Mononuclear cell (primary cell): ENCODE data around the gene SOWAHB. TPM values are rescaled to one million over a fixed set of nuclear protein-coding genes. Genes with fewer than 3 reads are reported as not detected.
"Not testable (repeated sequence)": the region's sequence is repeated elsewhere in the genome, so short reads cannot be mapped to it uniquely, and the experiment has no call there.

Experiments used
- H3K27me3 ChIP-seq: 2 replicates; pipeline ENCODE4 v1.6.0; 2011; ENCODE audit warnings: low read length, control low read depth; ENCODE audit not compliant: insufficient read depth
- H3K4me1 ChIP-seq: 2 replicates; pipeline ENCODE4 v1.5.1; 2011; ENCODE audit warnings: mild to moderate bottlenecking, low read length, control low read depth; ENCODE audit not compliant: insufficient read depth
- H3K4me3 ChIP-seq: 2 replicates; pipeline ENCODE4 v1.5.1; 2011; ENCODE audit warnings: mild to moderate bottlenecking, low read length, moderate library complexity
- H3K9me3 ChIP-seq: 2 replicates; pipeline ENCODE4 v1.5.1; 2011; ENCODE audit warnings: low read depth, mild to moderate bottlenecking, control low read depth, low read length
- total RNA-seq: library from RNA; depleted of rRNA; stranded (reverse); fragments of >200 nt; gene quantifications from one replicate; pipeline ENCODE4 v1.2.3, GENCODE V29; 2012

The SOWAHB gene
- total RNA-seq, 1 donor, result not detected

- H3K27me3 ChIP-seq, result peaks cover 3% of the 10 kb centered on the region
- H3K4me1 ChIP-seq, result no peaks in the 10 kb centered on the region
- H3K4me3 ChIP-seq, result no peak overlapping the region
- H3K9me3 ChIP-seq, result no peaks in the 10 kb centered on the region
Measured at GRCh38 chr4:76881375-76881774, 16.6 kb downstream of the SOWAHB start.

GRCh38 chr4:76879731-76880364 lies 18.1 kb downstream of the SOWAHB start:
- Histone ChIP-seq H3K9me3 (no peaks in the 10 kb centered on the region), H3K27me3 (peaks cover 3% of the 10 kb centered on the region), H3K4me1 (no peaks in the 10 kb centered on the region), H3K4me3 (no peak overlapping the region)

DNA sequence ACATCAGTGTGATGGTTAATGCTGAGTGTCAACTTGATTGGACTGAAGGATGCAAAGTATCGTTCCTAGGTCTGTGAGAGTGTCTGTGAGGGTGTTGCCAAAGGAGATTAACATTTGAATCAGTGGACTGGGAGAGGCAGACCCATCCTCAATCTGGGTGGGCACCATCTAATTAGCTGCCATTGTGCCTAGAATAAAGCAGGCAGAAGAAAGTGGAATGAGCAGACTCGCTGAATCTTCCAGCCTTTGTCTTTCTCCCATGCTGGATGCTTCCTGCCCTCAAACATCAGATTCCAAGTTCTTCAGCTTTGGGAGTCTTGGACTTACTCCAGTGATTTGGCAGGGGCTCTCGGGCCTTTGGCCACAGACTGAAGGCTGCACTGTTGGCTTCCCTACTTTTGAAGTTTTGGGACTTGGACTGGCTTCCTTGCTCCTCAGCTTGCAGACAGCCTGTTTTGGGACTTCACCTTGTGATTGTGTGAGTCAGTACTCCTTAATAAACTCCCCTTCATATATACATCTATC lies 19.2 kb downstream of the SOWAHB start:
- not testable (repeated sequence) for H3K9me3 ChIP-seq, H3K4me1 ChIP-seq, H3K27me3 ChIP-seq, H3K4me3 ChIP-seq

DNA sequence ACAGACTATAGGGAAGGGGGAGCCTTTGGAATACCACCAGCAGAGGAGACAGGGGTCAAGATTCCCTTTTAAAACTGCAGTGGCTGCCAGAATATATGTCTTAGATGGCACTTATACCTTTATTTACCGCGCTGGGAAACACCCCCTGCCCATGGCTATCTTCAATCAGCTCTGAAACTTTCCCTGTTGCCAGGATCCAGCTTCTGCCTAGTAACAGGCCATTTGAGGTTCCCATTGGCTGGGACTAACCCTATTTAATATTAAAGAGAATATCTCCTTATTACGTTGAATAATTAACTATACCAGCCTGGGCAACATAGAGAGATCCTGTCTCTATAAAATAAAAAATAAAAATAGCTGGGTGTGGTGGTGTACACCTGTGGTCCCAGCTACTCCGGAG lies 23.8 kb downstream of the SOWAHB start:
- Histone ChIP-seq H3K27me3 (peaks cover 3% of the 10 kb centered on the region), H3K9me3 (no peaks in the 10 kb centered on the region), H3K4me1 (no peaks in the 10 kb centered on the region), H3K4me3 (no peak overlapping the region)

DNA sequence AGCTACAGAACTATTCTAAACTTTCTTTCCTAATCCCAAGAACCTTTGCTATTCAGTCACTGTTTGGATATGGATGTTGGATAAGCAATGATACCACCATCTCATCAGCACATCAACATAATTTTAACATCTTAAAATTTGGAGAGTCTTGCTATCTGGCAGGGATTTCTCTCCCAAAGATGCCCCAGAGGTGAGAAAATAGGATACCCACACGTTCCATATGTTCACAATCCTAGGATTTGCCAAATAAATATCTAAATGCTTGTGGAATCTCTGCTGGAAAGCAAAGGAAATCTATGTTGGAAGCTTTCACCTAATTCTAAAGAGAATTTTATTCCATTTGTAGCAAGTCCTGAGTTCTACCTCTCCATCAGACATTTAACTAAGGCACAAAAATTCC lies 24.4 kb downstream of the SOWAHB start:
- peaks cover 3% of the 10 kb centered on the region for H3K27me3 ChIP-seq
- no peaks in the 10 kb centered on the region for H3K4me1 ChIP-seq
- H3K9me3 ChIP-seq, result no peaks in the 10 kb centered on the region
- no peak overlapping the region for H3K4me3 ChIP-seq

GRCh38 chr4:76872556-76872955 lies 25.4 kb downstream of the SOWAHB start:
- Histone ChIP-seq H3K4me3 (no peak overlapping the region), H3K4me1 (no peaks in the 10 kb centered on the region), H3K9me3 (no peaks in the 10 kb centered on the region), H3K27me3 (peaks cover 3% of the 10 kb centered on the region)

GRCh38 chr4:76868780-76869179 lies 29.2 kb downstream of the SOWAHB start:
- H3K27me3 ChIP-seq, H3K4me1 ChIP-seq, H3K4me3 ChIP-seq, H3K9me3 ChIP-seq: not testable (repeated sequence)

- Histone ChIP-seq H3K9me3 (no peaks in the 10 kb centered on the region), H3K4me1 (no peaks in the 10 kb centered on the region), H3K4me3 (no peak overlapping the region)
Measured at GRCh38 chr4:76867880-76868655, 29.9 kb downstream of the SOWAHB start.

DNA sequence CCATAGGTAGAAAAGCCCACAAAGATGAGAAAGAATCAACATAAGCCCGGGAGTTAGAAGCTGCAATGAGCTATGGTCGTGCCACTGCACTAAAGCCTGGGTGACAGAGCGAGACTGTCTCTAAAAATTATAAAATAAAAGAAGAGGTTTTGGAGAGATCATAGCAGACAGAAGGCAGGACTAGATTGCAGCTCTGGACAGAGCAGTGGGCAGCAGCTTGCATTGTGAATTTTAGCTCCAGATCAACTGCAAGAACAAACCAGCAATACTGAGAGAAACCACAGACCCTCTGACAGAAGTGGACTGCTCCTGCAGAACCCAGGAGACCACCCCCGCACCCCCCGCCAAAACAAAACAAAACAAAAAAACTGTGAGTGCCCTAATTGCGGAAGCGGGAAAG lies 30.6 kb downstream of the SOWAHB start:
- Histone ChIP-seq H3K4me3 (no peak overlapping the region), H3K4me1 (no peaks in the 10 kb centered on the region), H3K9me3 (no peaks in the 10 kb centered on the region), H3K27me3 (no peaks in the 10 kb centered on the region)

More at GRCh38 chr4:76867880-76868655, 29.9 kb downstream of the SOWAHB start:
- no peaks in the 10 kb centered on the region for H3K27me3 ChIP-seq

DNA sequence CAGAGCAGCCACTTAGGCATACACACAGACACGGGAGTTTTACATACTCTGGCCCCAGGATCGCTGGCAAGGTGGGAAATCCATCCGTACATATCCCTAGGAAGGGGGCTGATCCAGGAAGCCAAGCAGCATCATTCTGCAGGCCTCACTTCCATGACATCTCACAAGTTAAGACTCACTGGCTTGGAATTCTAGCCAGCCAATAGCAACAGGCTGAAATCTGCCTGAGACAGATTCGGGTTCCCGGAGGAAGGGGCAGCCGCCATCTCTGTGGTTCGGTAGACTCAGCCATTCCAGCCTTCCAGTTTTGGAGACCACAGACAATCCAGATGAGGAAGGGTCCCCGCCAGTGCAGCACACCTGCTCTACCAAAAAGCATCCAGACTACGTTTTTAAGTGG lies 31.3 kb downstream of the SOWAHB start:
- Histone ChIP-seq H3K4me1 (no peaks in the 10 kb centered on the region), H3K9me3 (no peaks in the 10 kb centered on the region), H3K27me3 (no peaks in the 10 kb centered on the region), H3K4me3 (no peak overlapping the region)

- Histone ChIP-seq H3K27me3 (peaks cover 2% of the 10 kb centered on the region), H3K4me3 (no peak overlapping the region), H3K4me1 (no peaks in the 10 kb centered on the region), H3K9me3 (no peaks in the 10 kb centered on the region)
Measured at GRCh38 chr4:76858319-76858718, 39.6 kb downstream of the SOWAHB start.

- no peaks in the 10 kb centered on the region for H3K9me3 ChIP-seq
Measured at GRCh38 chr4:76857074-76857409, 40.9 kb downstream of the SOWAHB start.

DNA sequence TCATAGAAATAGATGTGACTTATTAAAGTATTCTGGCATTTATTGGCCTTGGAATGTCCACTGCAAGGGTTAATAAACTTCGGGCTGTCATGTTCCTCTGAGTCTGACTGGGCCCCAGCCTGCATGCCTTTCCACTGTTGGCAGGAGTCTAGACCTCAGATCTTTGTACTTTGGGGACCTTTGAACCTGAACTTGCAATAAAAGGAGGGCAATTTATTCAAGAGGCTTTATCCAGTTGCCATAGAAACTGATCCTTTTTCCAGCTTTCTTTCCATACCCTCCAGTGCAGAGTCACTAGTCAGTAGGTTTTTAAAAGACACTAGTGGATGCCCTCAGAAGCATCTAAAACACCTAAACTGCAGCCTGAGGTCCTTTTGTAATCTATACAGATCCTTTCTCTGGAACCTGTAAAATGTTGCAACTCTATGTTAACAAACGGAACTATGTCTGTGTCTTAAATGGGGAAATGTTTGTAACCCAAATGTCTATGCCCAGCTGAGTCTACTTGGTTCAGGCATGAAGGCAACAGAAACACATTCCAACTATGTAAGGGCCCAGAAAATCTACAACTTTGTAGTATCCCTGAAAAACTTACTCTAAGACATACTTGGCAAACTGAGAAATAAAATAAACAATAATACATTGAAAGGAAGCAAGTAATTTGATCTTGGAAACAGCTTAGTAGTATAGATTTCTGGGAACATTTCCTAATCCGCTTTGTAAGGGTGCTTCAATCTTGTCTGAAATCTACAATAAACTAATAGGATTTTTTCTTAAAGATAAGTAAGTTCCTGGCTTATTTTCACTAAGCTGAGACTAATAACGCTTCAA lies 41.5 kb downstream of the SOWAHB start:
- Histone ChIP-seq H3K27me3 (peaks cover 2% of the 10 kb centered on the region), H3K4me3 (no peak overlapping the region), H3K9me3 (no peaks in the 10 kb centered on the region), H3K4me1 (no peaks in the 10 kb centered on the region)

More at GRCh38 chr4:76857074-76857409, 40.9 kb downstream of the SOWAHB start:
- H3K27me3 ChIP-seq, result peaks cover 2% of the 10 kb centered on the region
- H3K4me1 ChIP-seq, result no peaks in the 10 kb centered on the region
- no peak overlapping the region for H3K4me3 ChIP-seq

DNA sequence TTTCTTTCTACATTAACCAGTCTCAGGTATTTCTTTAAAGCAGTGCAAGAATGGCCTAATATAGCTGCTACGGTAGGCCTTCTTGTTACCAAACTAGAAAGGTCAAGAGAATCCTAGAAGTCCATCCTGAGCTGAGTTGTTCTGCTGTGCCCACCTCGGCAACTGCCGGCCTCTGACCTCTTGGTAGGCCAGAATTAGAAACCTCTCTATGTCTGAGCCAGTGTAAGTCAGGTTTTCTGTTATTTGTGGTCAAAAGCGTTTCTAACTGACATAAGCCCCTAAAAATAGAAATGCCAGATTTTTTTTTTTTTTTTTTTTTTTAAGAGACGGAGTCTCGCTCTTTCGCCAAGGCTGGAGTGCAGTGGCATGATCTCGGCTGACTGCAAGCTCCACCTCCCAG lies 43.1 kb downstream of the SOWAHB start:
- Histone ChIP-seq H3K4me1 (no peaks in the 10 kb centered on the region), H3K4me3 (no peak overlapping the region), H3K27me3 (peaks cover 2% of the 10 kb centered on the region), H3K9me3 (no peaks in the 10 kb centered on the region)

DNA sequence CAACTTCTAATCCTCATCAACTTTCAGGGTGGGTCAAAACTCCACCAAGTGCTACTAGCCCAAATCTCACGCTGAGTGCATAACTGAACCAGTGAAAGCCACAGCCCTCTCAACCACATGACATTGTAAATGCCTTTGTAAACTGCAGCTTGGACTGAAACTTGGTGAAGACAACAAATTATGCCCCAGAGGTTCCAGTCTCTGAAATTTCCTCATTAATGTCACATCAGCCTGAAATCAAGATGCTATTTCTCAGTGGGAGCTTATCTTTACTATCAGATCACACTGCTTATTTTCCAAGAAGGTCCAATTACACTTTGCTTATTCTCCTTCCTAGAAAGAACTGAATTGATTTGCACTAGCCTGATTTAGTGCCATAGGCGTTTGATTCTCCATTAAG lies 46.6 kb downstream of the SOWAHB start:
- H3K27me3 ChIP-seq, result no peaks in the 10 kb centered on the region
- H3K4me1 ChIP-seq, result no peaks in the 10 kb centered on the region

More for the DNA sequence above, 46.6 kb downstream of the SOWAHB start:
- Histone ChIP-seq H3K9me3 (no peaks in the 10 kb centered on the region), H3K4me3 (no peak overlapping the region)
